PC-9 (cell line): ENCODE results near the gene CMIP. TPM values are rescaled to one million over a fixed set of nuclear protein-coding genes. Genes with fewer than 3 reads are reported as not detected.

Source experiments
- BruUV-seq: library from RNA; stranded (reverse); fragments of 400-500 nt; replicated peaks from 2 replicates; lab custom pipeline; 2021; lab: Mats Ljungman, UMichigan
- CTCF ChIA-PET: fragments of 300-600 bp; sonication (Branson Sonifier 250); formaldehyde crosslinking; loops from one replicate; lab custom pipeline; 2022; ENCODE audit warnings: antibody characterized with exemption; lab: Charles Lee
- POLR2A ChIA-PET: fragments of 300-600 bp; sonication (Branson Sonifier 250); formaldehyde crosslinking; loops from one replicate; lab custom pipeline; 2022; ENCODE audit warnings: antibody characterized with exemption; ENCODE audit not compliant: unreplicated experiment; lab: Charles Lee
- DNase-seq, 2 experiments: peaks; one replicate each; pipeline versions ENCODE4 v3.0.0 to v3.0.0-alpha.2; 2015 to 2022; ENCODE audit warnings: mixed read lengths in 1 of 2
- H2AFZ ChIP-seq: fragments of 200-600 bp; sonication (generic); 2 replicates; pipeline ENCODE4 v1.8.1; 2017; ENCODE audit warnings: antibody characterized with exemption
- H3F3A ChIP-seq: fragments of 200-600 bp; sonication (generic); 2 replicates; pipeline ENCODE4 v1.8.1; 2017; ENCODE audit warnings: antibody characterized with exemption, mild to moderate bottlenecking, low read depth; ENCODE audit not compliant: insufficient read depth
- H3K27ac ChIP-seq: fragments of 200-600 bp; sonication (generic); 2 replicates; pipeline ENCODE4 v1.6.1; 2016; ENCODE audit warnings: mixed run types
- H3K27me3 ChIP-seq: fragments of 200-600 bp; sonication (generic); 2 replicates; pipeline ENCODE4 v1.6.1; 2016; ENCODE audit warnings: low read depth, mixed run types; ENCODE audit not compliant: insufficient read depth
- H3K36me3 ChIP-seq: fragments of 200-600 bp; sonication (generic); 2 replicates; pipeline ENCODE4 v1.6.1; 2016; ENCODE audit warnings: low read depth, mixed run types
- H3K4me1 ChIP-seq: fragments of 200-600 bp; sonication (generic); replicated peaks from 2 replicates; pipeline ENCODE4 v1.6.1; 2016; ENCODE audit warnings: mixed run types; ENCODE audit not compliant: insufficient read depth
- H3K4me2 ChIP-seq: fragments of 200-600 bp; sonication (generic); 2 replicates; pipeline ENCODE4 v1.6.1; 2017; ENCODE audit warnings: mixed run types
- H3K4me3 ChIP-seq: fragments of 200-600 bp; sonication (generic); 2 replicates; pipeline ENCODE4 v1.6.1; 2016; ENCODE audit warnings: mixed run types
- H3K79me2 ChIP-seq: fragments of 200-600 bp; sonication (generic); 2 replicates; pipeline ENCODE4 v1.6.1; 2017; ENCODE audit warnings: low read depth, mixed run types
- H3K9me2 ChIP-seq: fragments of 200-600 bp; sonication (generic); 2 replicates; pipeline ENCODE4 v1.8.1; 2017; ENCODE audit warnings: mild to moderate bottlenecking; ENCODE audit not compliant: insufficient read depth
- H3K9me3 ChIP-seq: fragments of 200-600 bp; sonication (generic); 2 replicates; pipeline ENCODE4 v1.8.1; 2016; ENCODE audit warnings: low read depth; ENCODE audit not compliant: insufficient read depth
- H4K20me1 ChIP-seq: fragments of 200-600 bp; sonication (generic); 2 replicates; pipeline ENCODE4 v1.8.1; 2017; ENCODE audit not compliant: insufficient read depth
- EZH2 ChIP-seq: fragments of 200-600 bp; sonication (generic); IDR thresholded peaks from 2 replicates; pipeline ENCODE4 v1.8.0; 2017; ENCODE audit warnings: antibody characterized with exemption, low read depth
- intact Hi-C: fragments of 100-400 bp; cut with micrococcal nuclease; formaldehyde crosslinking; loops from one replicate; pipeline ENCODE4 v1.10.0; 2022; ENCODE audit not compliant: unreplicated experiment
- total RNA-seq: library from RNA; stranded (reverse); gene quantifications from 2 replicates; pipeline ENCODE4 v1.2.3, GENCODE V29; 2021
- TF ChIP-seq, protein P1 (sequence below): fragments of 200-600 bp; sonication (generic); conservative IDR thresholded peaks from 2 replicates; pipeline ENCODE4 v1.6.1; 2017; ENCODE audit warnings: mixed run types, antibody characterized with exemption, mild to moderate bottlenecking, moderate library complexity

The CMIP gene
- total RNA-seq, 1 experiment from 2014 or later, result 96.6 TPM

DNA sequence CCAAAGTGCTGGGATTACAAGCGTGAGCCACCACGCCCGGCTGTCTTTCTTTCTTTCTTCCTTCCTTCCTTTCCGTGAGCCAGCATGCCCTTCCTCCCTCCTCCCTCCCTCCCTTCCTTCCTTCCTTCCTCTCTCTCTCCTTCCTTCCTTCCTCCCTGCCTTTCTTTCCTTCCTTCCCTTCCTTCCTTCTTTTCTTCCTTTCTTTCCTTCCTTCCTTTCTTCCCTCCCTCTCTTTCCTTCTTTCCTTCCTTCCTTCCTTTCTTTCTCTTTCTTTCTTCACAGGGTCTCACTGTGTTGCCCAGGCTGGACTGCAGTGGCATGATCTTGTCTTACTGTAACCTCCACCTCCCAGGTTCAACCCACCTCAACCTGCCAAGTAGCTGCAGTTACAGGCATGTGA lies 283.8 kb downstream of the CMIP start:
- Histone ChIP-seq H3K79me2 (no peaks in the 10 kb centered on the region), H3K27ac (no peak overlapping the region), H3K9me3 (no peaks in the 10 kb centered on the region), H3K4me2 (no peak overlapping the region), H2AFZ (no peak overlapping the region), H3K36me3 (no peaks in the 10 kb centered on the region), H3K9me2 (no peaks in the 10 kb centered on the region), H4K20me1 (no peaks in the 10 kb centered on the region), H3K4me1 (no peaks in the 10 kb centered on the region), H3K27me3 (no peaks in the 10 kb centered on the region), H3F3A (no peaks in the 10 kb centered on the region), H3K4me3 (no peak overlapping the region)
- ChIA-PET CTCF (no interaction called here), POLR2A (no interaction called here)
- DNase-seq, result no peak
- intact Hi-C loops, result loop anchor here (10.0 kb wide), 1 partner anchor 724 kb away; the partner anchor contains the start of genes CENPN and CMC2
- no TSS peak for BruUV-seq
- TF ChIP-seq, protein P1, sequence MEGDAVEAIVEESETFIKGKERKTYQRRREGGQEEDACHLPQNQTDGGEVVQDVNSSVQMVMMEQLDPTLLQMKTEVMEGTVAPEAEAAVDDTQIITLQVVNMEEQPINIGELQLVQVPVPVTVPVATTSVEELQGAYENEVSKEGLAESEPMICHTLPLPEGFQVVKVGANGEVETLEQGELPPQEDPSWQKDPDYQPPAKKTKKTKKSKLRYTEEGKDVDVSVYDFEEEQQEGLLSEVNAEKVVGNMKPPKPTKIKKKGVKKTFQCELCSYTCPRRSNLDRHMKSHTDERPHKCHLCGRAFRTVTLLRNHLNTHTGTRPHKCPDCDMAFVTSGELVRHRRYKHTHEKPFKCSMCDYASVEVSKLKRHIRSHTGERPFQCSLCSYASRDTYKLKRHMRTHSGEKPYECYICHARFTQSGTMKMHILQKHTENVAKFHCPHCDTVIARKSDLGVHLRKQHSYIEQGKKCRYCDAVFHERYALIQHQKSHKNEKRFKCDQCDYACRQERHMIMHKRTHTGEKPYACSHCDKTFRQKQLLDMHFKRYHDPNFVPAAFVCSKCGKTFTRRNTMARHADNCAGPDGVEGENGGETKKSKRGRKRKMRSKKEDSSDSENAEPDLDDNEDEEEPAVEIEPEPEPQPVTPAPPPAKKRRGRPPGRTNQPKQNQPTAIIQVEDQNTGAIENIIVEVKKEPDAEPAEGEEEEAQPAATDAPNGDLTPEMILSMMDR, result no peak
- TF ChIP-seq EZH2, result no peak

DNA sequence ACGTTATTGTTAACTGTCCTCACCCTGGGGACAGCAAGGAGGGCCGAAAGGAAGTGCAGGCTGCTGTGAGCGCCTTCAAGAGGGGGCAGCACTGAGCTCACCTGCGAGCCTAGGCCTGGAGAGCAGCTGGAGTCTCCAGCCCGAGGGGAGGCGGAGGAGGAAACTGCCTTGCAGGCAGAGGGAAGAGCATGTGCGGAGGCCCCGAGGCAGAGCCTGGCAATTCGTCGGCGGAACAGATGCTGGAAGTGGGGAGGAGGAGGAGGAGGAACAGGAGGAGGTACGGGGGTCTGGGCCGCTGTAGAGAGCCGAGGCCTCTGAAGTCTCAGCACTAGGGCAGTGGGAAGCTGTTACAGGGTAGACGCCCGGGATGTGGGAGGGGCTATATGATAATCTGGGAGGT lies 284.8 kb downstream of the CMIP start:
- DNase-seq, result no peak
- POLR2A ChIA-PET, result no interaction called here
- Histone ChIP-seq H3F3A (no peaks in the 10 kb centered on the region), H3K9me2 (no peaks in the 10 kb centered on the region), H3K4me1 (no peaks in the 10 kb centered on the region), H3K27ac (no peak overlapping the region), H3K9me3 (no peaks in the 10 kb centered on the region), H3K4me2 (no peak overlapping the region), H4K20me1 (no peaks in the 10 kb centered on the region), H3K36me3 (no peaks in the 10 kb centered on the region), H2AFZ (no peak overlapping the region), H3K27me3 (no peaks in the 10 kb centered on the region), H3K4me3 (no peak overlapping the region), H3K79me2 (no peaks in the 10 kb centered on the region)
- TF ChIP-seq, protein P1, result no peak
- TF ChIP-seq EZH2, result no peak
- intact Hi-C loops, result loop anchor here (10.0 kb wide), 1 partner anchor 725 kb away; the partner anchor contains the start of genes CENPN and CMC2
- CTCF ChIA-PET, result interaction anchor here (0.7 kb wide), 1 partner anchor 282 kb away, joined by 3 read pairs; no protein-coding TSS in a partner anchor
- BruUV-seq, result no TSS peak

DNA sequence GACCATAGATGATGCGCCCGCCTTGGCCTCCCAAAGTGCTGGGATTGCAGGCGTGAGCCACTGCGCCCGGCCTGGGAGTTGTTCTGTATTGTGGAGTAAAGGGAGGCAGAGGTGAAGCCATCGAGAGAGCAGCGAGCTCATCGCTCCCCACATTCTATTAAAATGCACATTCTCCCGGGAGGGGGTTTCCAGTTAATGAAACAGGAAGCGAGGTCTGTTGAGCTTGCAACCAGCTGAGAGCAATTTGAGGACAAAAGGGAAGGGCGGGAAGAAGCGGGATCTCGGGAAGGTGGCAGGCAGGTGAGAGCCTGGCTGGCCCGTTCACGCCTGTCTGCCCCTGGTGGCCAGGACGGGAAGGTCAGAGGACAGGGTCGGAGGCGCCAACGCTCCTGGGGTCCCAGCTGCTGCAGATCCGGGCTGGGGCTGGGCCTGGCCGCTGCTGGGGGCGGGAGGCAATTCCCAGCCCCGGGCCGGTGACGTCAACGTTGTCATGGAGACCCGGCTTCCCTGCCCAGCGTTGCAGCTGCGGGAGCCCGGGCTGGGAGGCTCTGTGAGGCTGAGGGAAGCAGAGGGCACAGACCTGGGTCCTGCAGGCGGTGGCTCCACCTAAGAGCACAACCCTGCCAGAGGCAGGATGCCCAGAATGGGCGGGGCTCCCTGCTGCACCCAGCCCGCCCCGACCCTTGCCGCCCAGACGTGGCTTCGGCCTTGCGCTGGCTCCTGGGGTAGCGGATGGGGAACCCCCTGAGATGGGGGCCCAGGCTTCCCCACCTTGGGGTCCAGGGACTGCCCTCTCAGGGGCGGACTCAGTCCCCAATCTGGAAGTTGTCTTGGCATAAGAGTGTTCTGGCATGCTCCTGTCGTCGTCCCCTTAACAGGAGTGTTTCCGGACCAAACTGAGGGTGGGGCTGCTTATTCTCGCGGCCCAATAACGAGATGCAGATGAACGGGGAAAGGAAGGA lies 285.8 kb downstream of the CMIP start:
- H3K27ac ChIP-seq, result no peak overlapping the region
- H3K79me2 ChIP-seq, result no peaks in the 10 kb centered on the region
- POLR2A ChIA-PET, result no interaction called here
- intact Hi-C loops, result loop anchor here (10.0 kb wide), 1 partner anchor 466 kb away; no protein-coding TSS in a partner anchor
- no peak for TF ChIP-seq EZH2
- TF ChIP-seq, protein P1, result peak; percentile 76
- H3K36me3 ChIP-seq, result no peaks in the 10 kb centered on the region
- H3K4me1 ChIP-seq, result no peaks in the 10 kb centered on the region
- DNase-seq, result peak; percentile 38 to 71
- peak overlapping the region; percentile 53 for H3K4me2 ChIP-seq
- no peak overlapping the region for H2AFZ ChIP-seq
- H3K4me3 ChIP-seq, result no peak overlapping the region; the same call in 1 of the 2 replicates
- no TSS peak for BruUV-seq
- no peaks in the 10 kb centered on the region for H4K20me1 ChIP-seq
- no peaks in the 10 kb centered on the region for H3K9me3 ChIP-seq
- H3K9me2 ChIP-seq, result no peaks in the 10 kb centered on the region
- H3K27me3 ChIP-seq, result no peaks in the 10 kb centered on the region
- CTCF ChIA-PET, result interaction anchor here (0.5 to 0.7 kb wide), 2 partner anchors 154 to 283 kb away, joined by 3 read pairs; no protein-coding TSS in a partner anchor
- no peaks in the 10 kb centered on the region for H3F3A ChIP-seq
